T-cell (primary cell): ENCODE measurements around the gene NLRP2B. TPM values are rescaled to one million over a fixed set of nuclear protein-coding genes. Genes with fewer than 3 reads are reported as not detected.

ENCODE experiments used
- ATAC-seq, 4 experiments: fragments of 200-7000 bp in 3 of 4; fragments of 150-1000 bp in 1 of 4; cut with Tn5 transposase; replicated peaks in 1 of 4; 1 replicate in 3 of 4; 2 replicates in 1 of 4; pipeline ENCODE4 v1.10.0; 2021; ENCODE audit warnings: moderate library complexity in 3 of 4, mild to moderate bottlenecking in 2 of 4, moderate number of reproducible peaks in 1 of 4
- CTCF ChIA-PET, 2 donors: fragments of 300-600 bp; sonication (Branson Sonifier 250); formaldehyde crosslinking; loops; one replicate each; lab custom pipeline; 2022; ENCODE audit warnings: antibody characterized with exemption in 2 of 2; lab: Charles Lee
- POLR2A ChIA-PET, 2 donors: fragments of 300-600 bp; sonication (Branson Sonifier 250); formaldehyde crosslinking; loops; one replicate each; lab custom pipeline; 2022; ENCODE audit warnings: antibody characterized with exemption in 2 of 2; lab: Charles Lee
- DNase-seq, 35 experiments: peaks; one replicate each; pipeline versions ENCODE4 v3.0.0 to v3.0.0-alpha.2; 2013 to 2023
- H3K27ac ChIP-seq: one replicate; pipeline ENCODE4 v1.5.1; 2013; ENCODE audit warnings: low read length
- H3K27me3 ChIP-seq, 2 experiments: replicated peaks in 1 of 2; 1 replicate in 1 of 2; 2 replicates in 1 of 2; pipeline versions ENCODE4 v1.6.1 to v1.7.0; 2013; ENCODE audit warnings: low read length in 1 of 2, mixed read lengths in 1 of 2; ENCODE audit not compliant: control insufficient read depth in 2 of 2, insufficient read depth in 2 of 2; ENCODE audit errors: extremely low read depth in 1 of 2
- H3K36me3 ChIP-seq, 2 donors: 1 replicate in 1 of 2; 2 replicates in 1 of 2; pipeline versions ENCODE4 v1.6.1 to v1.7.0; 2013; ENCODE audit warnings: low read length in 1 of 2; ENCODE audit not compliant: control insufficient read depth in 2 of 2, insufficient read depth in 1 of 2; ENCODE audit errors: extremely low read depth in 1 of 2
- H3K4me1 ChIP-seq, 2 experiments: 1 replicate in 1 of 2; 2 replicates in 1 of 2; pipeline versions ENCODE4 v1.6.1 to v1.7.0; 2013; ENCODE audit warnings: low read length in 2 of 2, mixed read lengths in 1 of 2; ENCODE audit not compliant: insufficient read depth in 2 of 2, control insufficient read depth in 1 of 2; ENCODE audit errors: extremely low read depth in 1 of 2
- H3K4me3 ChIP-seq, 2 donors: 1 replicate in 1 of 2; 2 replicates in 1 of 2; pipeline versions ENCODE4 v1.5.1 to v1.7.0; 2013; ENCODE audit warnings: mild to moderate bottlenecking in 2 of 2, low read length in 1 of 2, moderate library complexity in 1 of 2; ENCODE audit not compliant: control insufficient read depth in 1 of 2; ENCODE audit errors: extremely low read depth in 1 of 2
- H3K9me3 ChIP-seq: 2 replicates; pipeline ENCODE4 v1.7.0; 2013
- H3K27ac Mint-ChIP-seq, 2 donors: one replicate each; pipeline ENCODE4 v1.8.0; 2020 to 2021; ENCODE audit warnings: mild to moderate bottlenecking in 2 of 2, mixed read lengths in 2 of 2
- H3K27me3 Mint-ChIP-seq, 2 donors: one replicate each; pipeline ENCODE4 v1.8.0; 2021 to 2022; ENCODE audit warnings: mixed read lengths in 2 of 2
- H3K36me3 Mint-ChIP-seq: one replicate; pipeline ENCODE4 v1.8.0; 2021; ENCODE audit warnings: mixed read lengths
- H3K4me1 Mint-ChIP-seq, 3 donors: one replicate each; pipeline ENCODE4 v1.8.0; 2020 to 2022; ENCODE audit warnings: mixed read lengths in 3 of 3, mild to moderate bottlenecking in 1 of 3
- H3K4me3 Mint-ChIP-seq, 3 donors: one replicate each; pipeline ENCODE4 v1.8.0; 2020 to 2022; ENCODE audit warnings: mild to moderate bottlenecking in 3 of 3, mixed read lengths in 3 of 3, moderate library complexity in 3 of 3
- H3K9me3 Mint-ChIP-seq, 3 donors: one replicate each; pipeline ENCODE4 v1.8.0; 2020 to 2022; ENCODE audit warnings: mixed read lengths in 3 of 3
- WGBS: methylation state at CpG from one replicate; pipeline ENCODE4 v1.1.5; 2013; ENCODE audit warnings: missing lambda C conversion rate; ENCODE audit not compliant: insufficient coverage; 5-methylcytosine and 5-hydroxymethylcytosine counted together
- total RNA-seq, 35 experiments: library from RNA in 6 of 35; stranded (reverse) in 6 of 35; fragments of 120-200 nt in 1 of 35; gene quantifications; one replicate each; pipeline versions ENCODE4 v1.2.1 to v1.2.4 and lab custom pipeline; 2013 to 2026

Gene NLRP2B
- total RNA-seq, 5 donors from 2014 or later (not counting 1 experiment from before 2014, with no cell fraction given), result not detected

DNA sequence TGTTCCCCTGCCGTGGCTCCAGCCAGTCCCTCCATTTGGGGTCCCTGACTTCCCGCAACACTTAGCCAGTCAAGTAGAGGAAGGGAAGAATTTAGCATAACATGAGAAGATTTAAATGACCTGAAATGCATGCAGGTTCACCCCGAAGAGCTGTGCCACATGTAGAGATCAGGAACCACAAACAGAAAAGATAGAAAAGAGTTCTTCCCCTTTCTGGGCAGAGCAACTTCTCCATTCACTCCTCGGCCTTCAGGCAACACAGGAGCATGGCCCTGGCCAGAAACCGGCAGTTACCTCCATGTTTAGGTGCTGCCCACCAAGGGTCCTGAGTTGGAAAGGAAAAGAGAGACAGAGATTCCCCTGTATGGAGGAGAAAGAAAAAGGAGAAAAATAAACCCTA lies 5.2 kb downstream of the NLRP2B start:
- WGBS, result no CpG with 5 or more reads among the region's 5 CpGs
- no peak overlapping the region for H3K27ac ChIP-seq
- no peak overlapping the region for H3K27ac Mint-ChIP-seq
- no peak for DNase-seq
- H3K27me3 Mint-ChIP-seq, result peaks cover 0 to 13% of the 10 kb centered on the region in 2 donors
- H3K9me3 ChIP-seq, result no peaks in the 10 kb centered on the region
- ChIA-PET CTCF (no interaction called here), POLR2A (interaction anchor here in 1 of 2 donors (0.5 kb wide), 1 partner anchor 544 kb away, joined by 4 read pairs; no protein-coding TSS in a partner anchor)
- H3K4me1 ChIP-seq, result no peaks in the 10 kb centered on the region
- peaks cover 0 to 2% of the 10 kb centered on the region in 2 experiments for H3K27me3 ChIP-seq
- H3K36me3 Mint-ChIP-seq, result no peaks in the 10 kb centered on the region
- no peak overlapping the region for H3K4me3 Mint-ChIP-seq
- no peaks in the 10 kb centered on the region for H3K4me1 Mint-ChIP-seq
- ATAC-seq, result no peak
- no peaks in the 10 kb centered on the region for H3K36me3 ChIP-seq
- H3K4me3 ChIP-seq, result no peak overlapping the region
- H3K9me3 Mint-ChIP-seq, result peaks cover 4 to 8% (median 7%) of the 10 kb centered on the region in 3 donors

- ChIA-PET CTCF (no interaction called here), POLR2A (no interaction called here)
- no CpG with 5 or more reads among the region's 1 CpG for WGBS
- H3K4me1 ChIP-seq, result no peaks in the 10 kb centered on the region
- Mint-ChIP-seq H3K4me1 (no peaks in the 10 kb centered on the region), H3K27ac (no peak overlapping the region), H3K36me3 (no peaks in the 10 kb centered on the region), H3K27me3 (peaks cover 0 to 20% of the 10 kb centered on the region in 2 donors), H3K9me3 (peaks cover 4 to 8% (median 7%) of the 10 kb centered on the region in 3 donors), H3K4me3 (no peak overlapping the region)
- no peak overlapping the region for H3K27ac ChIP-seq
- no peaks in the 10 kb centered on the region for H3K36me3 ChIP-seq
- no peak overlapping the region for H3K4me3 ChIP-seq
- ATAC-seq, result no peak
- no peak for DNase-seq
- H3K9me3 ChIP-seq, result no peaks in the 10 kb centered on the region
- H3K27me3 ChIP-seq, result peaks cover 0 to 2% of the 10 kb centered on the region in 2 experiments
Measured at GRCh38 chrX:57669961-57670360, 10.1 kb downstream of the NLRP2B start.

DNA sequence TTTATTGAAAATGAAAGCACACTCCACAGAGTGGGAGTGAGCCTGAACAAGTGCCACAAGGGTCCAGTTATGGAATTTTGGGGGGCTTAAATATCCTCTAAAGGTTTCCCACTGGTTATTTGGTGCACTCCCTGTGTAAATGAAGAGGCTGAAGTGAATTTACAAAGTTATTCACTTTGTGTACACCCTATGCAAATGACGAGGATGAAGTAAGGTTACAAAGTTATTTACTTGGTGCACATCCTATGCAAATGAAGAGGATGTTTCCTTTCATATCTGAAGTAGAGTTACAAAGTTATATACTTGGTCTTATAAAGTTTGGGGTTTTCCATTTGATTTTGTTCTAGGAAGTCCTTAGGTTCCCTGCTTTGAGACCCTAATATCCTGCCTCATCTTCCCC lies 13.1 kb downstream of the NLRP2B start:
- H3K4me3 Mint-ChIP-seq, result no peak overlapping the region
- H3K27me3 Mint-ChIP-seq, result peaks cover 0 to 21% of the 10 kb centered on the region in 2 donors
- H3K36me3 Mint-ChIP-seq, result no peaks in the 10 kb centered on the region
- Histone ChIP-seq H3K27ac (no peak overlapping the region), H3K36me3 (no peaks in the 10 kb centered on the region), H3K27me3 (peaks cover 0 to 2% of the 10 kb centered on the region in 2 experiments), H3K9me3 (no peaks in the 10 kb centered on the region), H3K4me3 (no peak overlapping the region), H3K4me1 (no peaks in the 10 kb centered on the region)
- H3K27ac Mint-ChIP-seq, result no peak overlapping the region
- ChIA-PET CTCF (no interaction called here), POLR2A (no interaction called here)
- no peaks in the 10 kb centered on the region for H3K4me1 Mint-ChIP-seq
- no CpG with 5 or more reads among the region's 1 CpG for WGBS
- ATAC-seq (no peak), DNase-seq (no peak)
- H3K9me3 Mint-ChIP-seq, result no peaks in the 10 kb centered on the region

- Mint-ChIP-seq H3K4me3 (no peak overlapping the region), H3K36me3 (no peaks in the 10 kb centered on the region), H3K4me1 (no peaks in the 10 kb centered on the region), H3K9me3 (peaks cover 0 to 14% (median 7%) of the 10 kb centered on the region in 3 donors), H3K27me3 (no peaks in the 10 kb centered on the region), H3K27ac (no peak overlapping the region)
- no peak overlapping the region for H3K4me3 ChIP-seq
- H3K36me3 ChIP-seq, result no peaks in the 10 kb centered on the region
- DNase-seq (no peak), ATAC-seq (no peak)
- H3K4me1 ChIP-seq, result no peaks in the 10 kb centered on the region
- no peaks in the 10 kb centered on the region for H3K9me3 ChIP-seq
- ChIA-PET CTCF (no interaction called here), POLR2A (no interaction called here)
- no peaks in the 10 kb centered on the region for H3K27me3 ChIP-seq
- WGBS, result no CpG with 5 or more reads among the region's 2 CpGs
- no peak overlapping the region for H3K27ac ChIP-seq
Measured at GRCh38 chrX:57655065-57655464, 25.0 kb downstream of the NLRP2B start.

DNA sequence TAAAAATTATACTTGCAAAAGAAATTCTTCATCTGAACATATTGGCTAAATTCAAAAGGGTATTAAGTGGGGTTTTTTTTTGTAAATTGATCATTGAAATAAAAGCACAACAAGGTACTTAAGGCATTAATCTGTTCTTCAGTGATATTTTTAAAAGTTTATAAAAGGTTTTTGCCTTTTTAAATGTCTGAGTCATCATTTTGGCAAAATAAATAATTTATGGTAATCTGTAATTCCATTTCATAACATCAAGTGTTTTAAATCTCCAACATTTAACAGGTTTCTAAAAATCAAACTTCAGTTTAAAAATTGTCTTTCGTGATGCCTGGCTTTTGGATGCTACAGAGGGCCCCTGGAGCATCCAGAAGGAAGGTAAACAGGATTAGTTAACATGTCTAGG lies 27.4 kb downstream of the NLRP2B start:
- Histone ChIP-seq H3K9me3 (no peaks in the 10 kb centered on the region), H3K27ac (no peak overlapping the region), H3K4me1 (no peaks in the 10 kb centered on the region), H3K27me3 (no peaks in the 10 kb centered on the region), H3K36me3 (no peaks in the 10 kb centered on the region), H3K4me3 (no peak overlapping the region)
- ATAC-seq (no peak), DNase-seq (no peak)
- ChIA-PET POLR2A (no interaction called here), CTCF (no interaction called here)
- Mint-ChIP-seq H3K27ac (no peak overlapping the region), H3K36me3 (no peaks in the 10 kb centered on the region), H3K9me3 (peaks cover 0 to 14% (median 7%) of the 10 kb centered on the region in 3 donors), H3K27me3 (peaks cover 0 to 3% of the 10 kb centered on the region in 2 donors), H3K4me1 (no peaks in the 10 kb centered on the region), H3K4me3 (no peak overlapping the region)
- WGBS, result no CpG with 5 or more reads among the region's 1 CpG

- Histone ChIP-seq H3K9me3 (no peaks in the 10 kb centered on the region), H3K4me1 (no peaks in the 10 kb centered on the region), H3K36me3 (no peaks in the 10 kb centered on the region), H3K27ac (no peak overlapping the region), H3K27me3 (no peaks in the 10 kb centered on the region), H3K4me3 (no peak overlapping the region)
- DNase-seq (no peak), ATAC-seq (no peak)
- no peak overlapping the region for H3K4me3 Mint-ChIP-seq
- no CpG with 5 or more reads among the region's 4 CpGs for WGBS
- H3K36me3 Mint-ChIP-seq, result no peaks in the 10 kb centered on the region
- no peak overlapping the region for H3K27ac Mint-ChIP-seq
- H3K27me3 Mint-ChIP-seq, result peaks cover 0 to 3% of the 10 kb centered on the region in 2 donors
- ChIA-PET CTCF (no interaction called here), POLR2A (no interaction called here)
- H3K9me3 Mint-ChIP-seq, result peaks cover 0 to 13% (median 7%) of the 10 kb centered on the region in 3 donors
- no peaks in the 10 kb centered on the region for H3K4me1 Mint-ChIP-seq
Measured at GRCh38 chrX:57651169-57651919, 28.7 kb downstream of the NLRP2B start.
